ENCODE data around the gene TMEM60.

Gene TMEM60

GRCh38 chr7:77770316-77770715, 27.9 kb downstream of the TMEM60 start:
- no peak for DNase-seq

GRCh38 chr7:77766801-77767605, 31.2 kb downstream of the TMEM60 start:
- DNase-seq, result no peak

- no peak for DNase-seq
These were observed 32.1 kb downstream of the TMEM60 start for GRCh38 chr7:77765906-77766800.

GRCh38 chr7:77765481-77765880, 32.8 kb downstream of the TMEM60 start:
- DNase-seq, result no peak

GRCh38 chr7:77760809-77761453, 37.3 kb downstream of the TMEM60 start:
- DNase-seq, result no peak

- peak; percentile 78 for DNase-seq
These were observed 38.8 kb downstream of the TMEM60 start for GRCh38 chr7:77759294-77759889.

- no peak for DNase-seq
These were observed 40.6 kb downstream of the TMEM60 start for GRCh38 chr7:77757589-77757988.

GRCh38 chr7:77753173-77753572, 45.1 kb downstream of the TMEM60 start:
- no peak for DNase-seq

- no peak for DNase-seq
These were observed 46.2 kb downstream of the TMEM60 start for GRCh38 chr7:77752016-77752415.

- no peak for DNase-seq
These were observed 50.5 kb downstream of the TMEM60 start for GRCh38 chr7:77747718-77748117.

- no peak for DNase-seq
These were observed 51.1 kb downstream of the TMEM60 start for GRCh38 chr7:77747178-77747577.

GRCh38 chr7:77746824-77747165, 51.4 kb downstream of the TMEM60 start:
- no peak for DNase-seq

GRCh38 chr7:77746164-77746823, 51.9 kb downstream of the TMEM60 start:
- DNase-seq, result no peak

- DNase-seq, result no peak
These were observed 52.5 kb downstream of the TMEM60 start for GRCh38 chr7:77745746-77746145.

Measured in RPMI8226 (cell line).